Gastrocnemius medialis (tissue), 4 donors: ENCODE measurements around the gene ATG10.

ENCODE experiments used
- POLR2A ChIP-seq, 2 donors: fragments of 450-650 bp; IDR thresholded peaks; one replicate each; pipeline ENCODE4 v1.6.1; 2017; ENCODE audit warnings: antibody characterized with exemption in 2 of 2, mild to moderate bottlenecking in 2 of 2, moderate library complexity in 2 of 2
- TF ChIP-seq, protein P1 (sequence below), 5 experiments: fragments of 450-650 bp in 3 of 5; fragments of 200-600 bp in 2 of 5; sonication (generic) in 2 of 5; IDR thresholded peaks in 4 of 5; conservative IDR thresholded peaks in 1 of 5; 1 replicate in 4 of 5; 2 replicates in 1 of 5; pipeline ENCODE4 v1.5.1; 2016 to 2019; ENCODE audit warnings: antibody characterized with exemption in 5 of 5, mild to moderate bottlenecking in 3 of 5, moderate library complexity in 3 of 5

DNA sequence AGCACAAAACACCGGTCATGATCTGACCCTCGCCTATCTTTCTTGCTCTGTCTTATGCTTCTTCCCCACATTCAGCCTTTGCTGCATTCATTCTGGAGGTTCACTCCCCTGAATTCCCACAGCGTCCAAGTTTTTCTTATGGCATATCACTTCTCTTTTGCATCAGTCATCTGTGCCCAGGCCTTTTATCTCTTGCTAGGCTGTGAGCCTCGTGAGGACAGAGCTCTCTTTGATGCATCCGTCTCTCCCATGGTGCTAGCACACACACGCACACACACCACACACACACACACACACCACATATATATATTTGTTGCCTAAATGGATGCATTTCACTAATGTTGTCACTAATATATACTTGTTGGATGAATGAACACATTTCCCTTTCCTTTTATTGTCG, 45.8 kb upstream of the ATG10 start:
- TF ChIP-seq, protein P1, sequence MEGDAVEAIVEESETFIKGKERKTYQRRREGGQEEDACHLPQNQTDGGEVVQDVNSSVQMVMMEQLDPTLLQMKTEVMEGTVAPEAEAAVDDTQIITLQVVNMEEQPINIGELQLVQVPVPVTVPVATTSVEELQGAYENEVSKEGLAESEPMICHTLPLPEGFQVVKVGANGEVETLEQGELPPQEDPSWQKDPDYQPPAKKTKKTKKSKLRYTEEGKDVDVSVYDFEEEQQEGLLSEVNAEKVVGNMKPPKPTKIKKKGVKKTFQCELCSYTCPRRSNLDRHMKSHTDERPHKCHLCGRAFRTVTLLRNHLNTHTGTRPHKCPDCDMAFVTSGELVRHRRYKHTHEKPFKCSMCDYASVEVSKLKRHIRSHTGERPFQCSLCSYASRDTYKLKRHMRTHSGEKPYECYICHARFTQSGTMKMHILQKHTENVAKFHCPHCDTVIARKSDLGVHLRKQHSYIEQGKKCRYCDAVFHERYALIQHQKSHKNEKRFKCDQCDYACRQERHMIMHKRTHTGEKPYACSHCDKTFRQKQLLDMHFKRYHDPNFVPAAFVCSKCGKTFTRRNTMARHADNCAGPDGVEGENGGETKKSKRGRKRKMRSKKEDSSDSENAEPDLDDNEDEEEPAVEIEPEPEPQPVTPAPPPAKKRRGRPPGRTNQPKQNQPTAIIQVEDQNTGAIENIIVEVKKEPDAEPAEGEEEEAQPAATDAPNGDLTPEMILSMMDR (IDR thresholded peaks at IDR 0.05 in 4 of 5, conservative IDR thresholded peaks at IDR 0.05 in 1 of 5): no peak
- no peak for TF ChIP-seq POLR2A (IDR thresholded peaks at IDR 0.05)
